GM12873 (cell line): ENCODE data around the gene NRXN2.
A peak's percentile ranks its signal among the peaks of the same experiment; 100 is the strongest.

Experiments used
- CTCF ChIP-seq: IDR thresholded peaks from 2 replicates; pipeline ENCODE4 v1.5.1; 2012; ENCODE audit warnings: low read depth, mild to moderate bottlenecking, moderate library complexity, low read length, control low read depth; ENCODE audit not compliant: insufficient read depth; ENCODE audit errors: missing control alignments

The NRXN2 gene

DNA sequence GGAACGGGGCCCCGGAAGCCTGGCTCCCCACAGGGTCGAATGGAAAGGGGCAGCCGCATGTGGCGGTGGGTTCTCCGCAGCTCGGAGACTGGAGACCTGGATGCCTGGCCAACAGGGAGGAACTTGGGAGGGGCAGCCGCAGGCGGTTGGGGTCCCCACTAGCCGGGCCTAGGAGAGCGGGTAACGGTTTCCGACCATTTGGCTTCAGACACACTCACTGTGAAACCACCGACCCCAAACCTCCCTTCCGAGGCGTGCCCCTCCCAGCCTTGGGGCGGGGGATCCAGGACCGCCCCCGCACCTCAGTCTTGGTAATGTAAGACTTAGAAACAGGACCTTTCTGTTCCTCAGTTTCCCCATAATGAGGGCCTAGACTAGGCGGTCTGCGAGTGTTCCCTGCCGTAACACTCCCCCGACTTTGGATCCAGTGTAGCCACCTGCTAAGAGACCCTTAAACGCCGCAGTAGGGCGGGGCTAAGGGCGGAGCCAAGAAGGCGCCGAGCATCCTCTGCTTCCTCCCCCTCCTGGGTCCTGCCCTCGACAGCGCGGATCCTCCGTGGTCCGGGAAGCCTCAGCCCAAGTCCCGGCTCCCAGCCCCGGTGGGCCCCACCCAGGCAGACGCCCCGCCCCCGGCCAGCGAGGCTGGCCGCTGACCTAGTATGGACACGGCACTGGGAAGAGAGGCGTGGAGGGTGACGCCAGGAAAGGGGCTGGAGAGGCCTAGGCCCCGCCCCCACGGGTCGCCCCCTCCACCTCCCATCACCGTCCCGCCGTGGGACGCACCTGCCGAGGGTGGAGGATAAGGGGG, 22.7 kb upstream of the NRXN2 start:
- TF ChIP-seq CTCF, result no peak

DNA sequence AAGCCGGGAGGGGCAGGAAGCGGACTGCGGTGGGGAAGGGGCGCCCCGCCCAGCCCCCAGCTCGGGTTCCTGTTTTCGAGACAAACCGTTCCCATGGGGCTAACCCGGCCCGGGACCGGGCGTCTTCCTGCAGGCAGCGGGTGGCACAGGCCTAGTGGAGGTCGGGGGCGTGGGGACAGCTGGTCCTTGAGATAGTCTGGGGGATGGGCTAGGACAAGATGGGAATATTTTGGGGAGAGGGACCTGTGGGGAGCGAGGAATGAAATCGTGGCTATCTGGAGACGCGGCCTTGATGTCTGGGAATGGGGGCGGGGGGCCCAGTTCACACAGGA, 22.2 kb upstream of the NRXN2 start:
- TF ChIP-seq CTCF, result no peak

DNA sequence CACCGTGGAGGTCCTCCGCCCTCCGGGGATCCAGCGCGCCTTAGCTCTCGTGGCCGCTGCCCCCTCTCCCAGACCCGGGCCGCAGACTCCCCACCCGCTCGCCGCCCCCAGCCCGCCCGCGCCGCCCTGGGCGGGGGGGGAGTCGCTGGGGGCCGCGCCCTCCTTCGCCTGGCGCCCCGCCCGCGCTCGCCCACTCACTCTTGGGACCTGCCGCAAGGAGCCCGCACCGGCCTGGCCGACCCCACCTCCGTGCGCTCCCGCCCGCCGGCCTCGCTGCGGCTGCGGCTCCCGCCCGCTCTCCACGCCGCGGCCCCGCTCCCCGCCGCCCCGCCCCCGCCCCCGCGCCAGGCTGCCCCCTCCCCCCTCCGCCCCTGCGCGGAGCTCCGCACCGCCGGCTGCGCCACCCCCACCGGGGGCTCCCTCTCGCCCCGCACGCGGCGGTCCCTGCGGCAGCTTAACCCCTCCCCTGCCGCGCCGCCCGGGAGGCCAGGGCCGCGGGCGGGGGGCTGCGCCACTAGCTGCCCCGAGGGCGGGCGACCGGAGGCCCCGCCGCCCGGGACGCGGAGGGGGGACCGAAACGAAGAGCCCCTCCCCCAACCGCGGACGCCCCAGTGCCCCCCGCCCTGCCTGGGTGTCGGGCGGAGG, 21.7 kb upstream of the NRXN2 start:
- TF ChIP-seq CTCF, result no peak

- peak; percentile 72 for TF ChIP-seq CTCF
Measured at GRCh38 chr11:64743591-64744543, 20.9 kb upstream of the NRXN2 start, which contains the start of gene RASGRP2. Gene RASGRP2 (minus strand): TSS chr11:64744142. CDS start chr11:64742866, 1,276 bp downstream.

DNA sequence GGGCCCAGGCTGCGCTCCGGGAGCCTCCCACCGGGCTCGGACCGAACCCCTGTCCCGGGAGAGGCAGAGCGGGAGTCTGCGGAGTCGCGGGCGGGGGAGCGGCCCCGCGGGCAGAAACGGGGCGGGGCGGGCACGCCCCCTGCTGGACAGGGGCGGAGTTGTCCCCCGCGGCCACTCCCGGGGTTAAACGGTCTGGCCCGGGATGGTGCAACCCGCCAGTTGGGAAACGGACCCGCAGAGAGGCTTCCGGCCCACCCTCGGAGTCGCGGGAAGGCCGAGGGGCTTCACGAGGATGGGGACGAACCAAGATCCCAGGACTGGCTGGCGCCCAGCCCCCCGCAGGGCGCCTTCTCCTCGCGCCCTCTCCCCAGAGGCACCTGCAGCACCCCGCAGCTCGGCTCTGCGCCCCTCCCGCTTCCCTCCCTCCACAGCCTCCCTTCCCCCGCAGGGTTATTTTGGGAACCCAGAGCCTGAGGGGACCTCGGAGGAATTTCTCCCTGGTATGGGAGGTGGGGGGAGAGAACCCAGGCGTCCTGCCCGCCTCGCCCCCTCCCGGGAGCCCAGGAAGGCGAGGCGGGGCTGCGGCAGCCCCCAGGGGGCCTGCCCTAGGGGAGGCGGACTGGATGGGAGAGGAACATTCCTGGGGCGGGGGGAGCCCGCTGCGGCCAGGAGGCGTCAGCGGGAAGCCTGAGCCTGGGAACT, 20.0 kb upstream of the NRXN2 start:
- TF ChIP-seq CTCF, result peak; percentile 89

DNA sequence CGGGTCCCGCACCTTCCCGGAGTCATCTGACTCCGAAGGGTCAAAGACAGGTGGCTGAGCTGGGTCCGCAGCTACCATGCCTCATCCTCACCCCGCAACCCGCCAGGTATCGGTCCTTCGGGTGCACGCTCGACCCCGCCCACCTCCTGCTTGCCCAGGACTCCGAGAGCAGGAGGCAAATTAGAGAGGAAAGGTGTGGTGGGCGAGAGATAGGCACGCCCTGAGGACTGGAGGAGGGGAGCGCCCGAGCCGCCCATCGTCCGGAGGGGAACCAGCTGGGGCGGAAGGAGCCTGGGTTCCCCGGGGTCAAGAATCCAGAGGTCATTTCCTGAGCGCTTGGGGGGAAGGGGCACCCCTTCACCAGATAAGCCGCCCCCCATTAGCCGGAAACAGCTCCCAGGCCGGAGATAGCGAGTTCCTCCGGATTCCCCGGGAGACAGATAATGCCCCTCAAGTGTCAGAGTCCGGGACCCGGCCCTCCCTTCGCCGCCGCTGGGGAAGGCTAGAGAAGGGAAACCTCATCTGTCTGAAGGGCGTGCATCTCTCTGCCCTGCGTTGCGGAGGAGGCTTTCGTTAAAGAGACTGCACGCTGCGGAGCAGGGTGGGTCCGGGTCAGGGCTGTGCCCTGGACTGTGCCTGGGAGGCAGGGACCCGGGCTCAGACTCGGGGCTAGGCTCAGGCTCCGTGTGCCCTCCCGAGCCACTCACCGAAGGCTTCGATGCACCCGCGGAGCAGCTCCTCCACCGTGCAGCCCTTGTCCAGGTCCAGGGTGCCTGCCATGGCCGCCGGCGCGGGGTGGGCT, 19.3 kb upstream of the NRXN2 start:
- no peak for TF ChIP-seq CTCF
